HG03045 (cell line): ENCODE results near the gene RABGGTB.
A peak's percentile ranks its signal among the peaks of the same experiment; 100 is the strongest.
"Not testable (repeated sequence)": the region's sequence is repeated elsewhere in the genome, so short reads cannot be mapped to it uniquely, and the experiment has no call there.

Source experiments
- ATAC-seq: cut with Tn5 transposase; IDR thresholded peaks from one replicate; pipeline ENCODE4 v1.9.1; 2021; ENCODE audit warnings: mild to moderate bottlenecking, moderate library complexity; ENCODE audit not compliant: unreplicated experiment

RABGGTB gene

DNA sequence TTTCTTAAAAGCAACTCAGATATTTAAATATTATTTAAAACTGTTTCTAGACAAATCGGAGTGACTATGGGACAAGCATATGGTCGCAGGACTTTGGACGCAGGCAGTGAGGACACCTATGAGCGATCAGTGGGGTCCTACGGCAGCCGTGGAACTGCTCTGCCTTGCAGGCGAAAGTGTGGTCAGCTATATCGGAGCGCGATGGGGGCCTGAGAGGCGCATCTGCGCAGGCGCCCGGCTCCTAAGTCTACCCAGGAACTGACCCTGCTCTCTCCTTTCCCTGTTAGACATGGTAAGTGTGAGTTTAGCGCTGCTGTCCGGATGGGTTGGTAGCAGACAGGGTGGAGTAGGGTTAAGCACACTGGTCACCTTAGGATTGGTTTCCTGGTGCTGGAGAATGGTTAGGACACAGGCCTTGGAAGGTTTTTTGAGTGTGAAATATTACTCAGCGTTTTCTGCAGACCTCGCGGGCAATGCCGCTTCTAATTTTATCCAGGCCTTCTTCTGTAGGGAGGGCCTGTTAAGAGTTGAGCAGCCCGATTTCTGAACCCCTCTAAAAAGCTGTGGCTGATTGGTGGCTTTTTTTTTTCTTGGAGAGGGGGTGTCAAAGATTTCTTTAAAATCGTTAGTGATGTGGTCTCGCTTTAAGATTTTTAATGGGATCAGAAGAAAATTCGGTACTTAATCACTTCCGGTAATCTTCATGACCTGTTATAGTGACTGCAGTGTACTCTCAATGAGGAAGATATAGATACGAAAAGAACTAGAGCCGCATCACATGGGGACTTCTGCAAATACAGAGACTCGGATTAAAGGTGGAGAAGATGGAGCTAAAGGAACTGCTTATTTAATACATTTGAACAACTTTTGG lies at the start of gene RABGGTB:
RABGGTB (plus strand) TSS at position 274 of the 871 bp plus-strand sequence; CDS start at position 290, 16 bp downstream.
- peak; percentile 76 for ATAC-seq

DNA sequence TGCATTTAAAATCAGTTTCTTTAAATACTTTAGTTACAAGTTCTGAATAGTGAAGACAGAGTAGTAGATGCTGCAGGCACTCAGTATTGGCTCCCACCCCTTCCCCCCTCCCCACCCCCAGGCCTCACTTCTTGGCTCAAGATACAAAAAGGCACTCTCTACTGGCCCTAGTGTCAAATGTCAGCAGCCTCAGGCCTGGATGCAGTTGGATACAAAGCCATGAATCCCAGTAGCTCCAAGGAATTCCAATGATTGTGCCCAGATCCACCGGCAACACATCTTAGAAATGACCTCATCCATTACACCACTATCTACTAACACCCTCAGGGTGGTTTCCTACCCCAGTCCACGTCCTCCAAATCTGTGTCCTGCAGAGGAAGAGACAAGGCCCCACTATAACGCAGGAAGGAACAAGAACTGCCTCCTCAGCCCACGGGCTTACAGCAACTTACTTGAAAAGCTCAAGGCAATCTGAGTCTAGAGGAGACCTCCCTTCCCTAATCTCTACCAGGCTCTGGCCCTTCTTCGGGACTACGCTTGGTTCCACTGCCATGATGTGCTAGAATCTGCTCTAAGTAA lies 43.9 kb upstream of the RABGGTB start:
- no peak for ATAC-seq

GRCh38 chr1:75745276-75745675 lies 40.8 kb upstream of the RABGGTB start:
- ATAC-seq = peak; percentile 78

DNA sequence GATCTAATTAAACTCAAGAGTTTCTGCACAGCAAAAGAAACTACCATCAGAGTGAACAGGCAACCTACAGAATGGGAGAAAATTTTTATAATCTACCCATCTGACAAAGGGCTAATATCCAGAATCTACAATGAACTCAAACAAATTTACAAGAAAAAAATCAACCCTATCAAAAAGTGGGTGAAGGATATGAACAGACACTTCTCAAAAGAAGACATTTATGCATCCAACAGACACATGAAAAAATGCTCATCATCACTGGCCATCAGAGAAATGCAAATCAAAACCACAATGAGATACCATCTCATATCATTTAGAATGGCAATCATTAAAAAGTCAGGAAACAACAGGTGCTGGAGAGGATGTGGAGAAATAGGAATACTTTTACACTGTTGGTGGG lies 28.8 kb upstream of the RABGGTB start:
- ATAC-seq = not testable (repeated sequence)

DNA sequence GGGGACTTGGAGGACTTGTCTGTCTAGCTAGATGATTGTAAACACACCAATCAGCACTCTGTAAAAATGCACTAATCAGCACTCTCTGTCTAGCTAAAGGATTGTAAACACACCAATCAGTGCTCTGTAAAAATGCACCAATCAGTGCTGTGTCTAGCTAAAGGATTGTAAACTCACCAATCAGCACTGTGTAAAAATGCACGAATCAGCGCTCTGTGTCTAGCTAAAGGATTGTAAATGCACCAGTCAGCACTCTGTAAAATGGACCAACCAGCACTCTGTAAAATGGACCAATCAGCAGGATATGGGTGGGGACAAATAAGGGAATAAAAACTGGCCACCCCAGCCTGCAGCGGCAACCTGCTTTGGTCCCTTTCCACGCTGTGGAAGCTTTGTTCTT lies 27.5 kb upstream of the RABGGTB start:
- not testable (repeated sequence) for ATAC-seq

DNA sequence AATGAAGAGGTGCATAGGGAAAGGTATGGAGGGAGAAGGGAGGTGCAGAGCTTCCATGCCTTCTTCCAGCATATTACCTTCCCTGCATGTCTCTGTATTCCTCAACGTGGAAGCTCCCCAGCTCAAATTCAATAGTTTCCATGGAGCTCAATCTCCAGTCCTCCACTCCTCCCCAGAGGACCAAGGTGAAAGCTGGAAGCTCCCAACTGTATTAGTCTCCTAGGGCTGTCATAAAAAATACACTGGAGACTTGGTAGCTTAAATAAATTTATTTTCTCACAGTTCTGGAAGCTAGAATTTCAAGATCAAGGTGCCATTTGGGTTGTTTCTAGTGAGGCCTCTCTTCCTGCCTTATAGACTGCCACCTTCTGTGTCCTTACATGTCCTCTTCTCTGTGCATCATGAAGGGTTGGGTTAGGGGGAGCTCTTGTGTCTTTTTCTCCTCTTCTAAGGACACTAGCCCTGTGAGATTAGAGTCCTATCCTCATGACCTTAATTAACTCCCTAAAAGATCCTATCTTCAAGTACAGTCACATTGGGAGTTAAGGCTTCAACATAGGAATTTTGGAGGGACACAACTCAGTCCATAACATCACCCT lies 21.9 kb upstream of the RABGGTB start:
- ATAC-seq = no peak

DNA sequence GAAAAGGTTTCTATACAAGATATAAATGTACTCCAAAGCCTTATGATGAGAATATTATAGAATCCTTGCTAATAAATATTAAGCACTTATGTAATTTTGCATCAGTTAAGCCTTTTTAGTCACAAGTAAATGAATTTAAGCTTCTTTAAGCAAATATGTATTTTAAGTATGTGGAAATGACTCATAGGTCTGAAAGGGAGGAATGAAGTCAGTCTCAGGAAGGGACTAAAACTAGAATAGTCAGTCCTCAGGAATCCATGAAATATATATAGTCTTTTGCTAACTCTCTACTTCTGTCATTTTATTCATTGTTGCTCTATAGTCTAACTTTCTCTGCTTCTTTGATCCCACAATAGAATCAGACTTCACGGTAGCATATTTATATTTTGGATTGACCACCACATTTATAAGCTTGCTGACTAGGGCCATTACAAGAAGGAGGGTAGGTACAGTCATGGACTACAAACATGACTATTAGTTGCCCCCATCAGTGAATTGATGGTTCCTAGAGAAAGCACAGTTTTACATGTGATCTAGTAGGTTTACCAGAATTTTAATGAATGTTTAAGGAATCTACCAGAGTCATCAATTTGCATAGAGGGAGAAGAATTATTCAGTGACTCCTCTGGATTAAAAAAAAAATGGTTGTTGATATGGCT lies 20.2 kb upstream of the RABGGTB start:
- no peak for ATAC-seq

DNA sequence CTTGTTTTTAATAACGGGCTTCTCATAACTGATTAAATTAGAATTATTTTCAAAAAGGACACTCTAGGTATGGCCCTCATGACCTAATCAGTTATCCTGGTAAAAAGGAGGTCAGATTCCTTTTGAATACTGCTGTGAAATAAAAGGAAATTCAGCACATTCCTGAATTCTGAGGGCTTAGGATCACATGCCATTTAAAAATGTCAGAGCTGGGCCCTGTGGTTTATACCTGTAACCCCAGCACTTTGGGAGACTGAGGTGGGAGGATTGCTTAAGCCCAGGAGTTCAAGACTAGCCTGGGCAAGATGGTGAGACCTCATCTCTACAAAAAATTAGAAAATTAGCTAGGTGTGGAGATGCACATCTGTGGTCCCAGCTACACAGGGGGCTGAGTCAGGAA lies 18.0 kb upstream of the RABGGTB start:
- no peak for ATAC-seq

- no peak for ATAC-seq
These were observed 15.3 kb upstream of the RABGGTB start for GRCh38 chr1:75770761-75771160.

DNA sequence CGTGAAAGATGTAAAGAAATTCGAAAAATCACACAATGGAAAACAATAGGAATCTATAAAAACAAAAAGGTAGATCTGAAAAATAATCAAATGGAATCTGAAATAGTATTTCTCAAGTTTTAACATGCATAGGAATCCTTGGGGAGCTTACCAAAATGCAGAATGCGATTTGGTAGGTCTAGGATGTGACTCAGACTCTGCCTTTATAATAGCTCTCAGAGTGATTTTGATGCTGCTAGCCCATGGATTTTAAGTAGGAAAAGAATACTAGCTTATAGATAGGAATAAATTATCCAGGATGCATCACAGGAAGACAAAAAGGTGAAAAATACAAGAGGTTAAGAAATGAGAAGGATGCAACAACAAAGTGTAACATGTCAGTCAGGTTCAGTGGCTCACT lies 14.1 kb upstream of the RABGGTB start:
- no peak for ATAC-seq

DNA sequence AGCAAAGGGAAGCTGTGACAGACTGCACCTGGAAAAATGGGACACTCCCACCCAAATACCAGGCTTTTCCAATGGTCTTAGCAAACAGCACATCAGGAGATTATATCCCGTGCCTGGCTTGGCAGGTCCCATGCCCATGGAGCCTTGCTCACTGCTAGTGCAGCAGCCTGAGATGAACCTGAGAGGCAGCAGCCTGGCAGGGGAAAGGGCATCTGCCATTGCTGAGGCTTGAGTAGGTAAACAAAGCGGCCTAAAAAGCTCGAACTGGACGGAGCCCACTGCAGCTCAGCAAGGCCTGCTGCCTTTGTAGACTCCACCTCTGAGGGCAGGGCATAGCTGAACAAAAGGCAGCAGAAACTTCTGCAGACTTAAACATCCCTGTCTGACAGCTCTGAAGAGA lies 8.2 kb upstream of the RABGGTB start:
- not testable (repeated sequence) for ATAC-seq

DNA sequence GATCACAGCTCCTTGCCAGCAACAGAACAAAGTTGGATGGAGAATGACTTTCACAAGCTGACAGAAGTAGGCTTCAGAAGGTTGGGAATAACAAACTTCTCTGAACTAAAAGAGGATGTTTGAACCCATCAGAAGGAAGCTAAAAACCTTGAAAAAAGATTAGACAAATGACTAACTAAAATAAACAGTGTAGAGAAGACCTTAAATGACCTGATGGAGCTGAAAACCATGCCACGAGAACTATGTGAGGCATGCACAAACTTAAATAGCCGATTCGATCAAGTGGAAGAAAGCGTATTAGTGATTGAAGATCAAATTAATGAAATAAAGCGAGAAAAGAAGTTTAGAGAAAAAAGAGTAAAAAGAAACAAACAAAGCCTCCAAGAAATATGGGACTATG lies 7.4 kb upstream of the RABGGTB start:
- ATAC-seq = not testable (repeated sequence)

- ATAC-seq = not testable (repeated sequence)
These were observed 5.9 kb upstream of the RABGGTB start for GRCh38 chr1:75780183-75780582.

DNA sequence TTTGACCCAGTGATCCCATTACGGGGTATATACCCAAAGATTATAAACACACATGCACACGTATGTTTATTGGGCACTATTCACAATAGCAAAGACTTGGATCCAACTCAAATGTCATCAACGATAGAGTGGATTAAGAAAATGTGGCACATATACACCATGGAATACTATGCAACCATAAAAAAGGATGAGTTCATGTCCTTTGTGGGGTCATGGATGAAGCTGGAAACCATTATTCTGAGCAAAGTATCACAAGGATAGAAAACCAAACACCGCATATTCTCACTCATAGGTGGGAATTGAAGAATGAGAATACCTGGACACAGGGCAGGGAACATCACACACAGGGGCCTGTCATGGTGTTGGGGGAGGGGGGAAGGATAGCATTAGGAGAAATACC lies 2.1 kb upstream of the RABGGTB start:
- ATAC-seq = not testable (repeated sequence)

DNA sequence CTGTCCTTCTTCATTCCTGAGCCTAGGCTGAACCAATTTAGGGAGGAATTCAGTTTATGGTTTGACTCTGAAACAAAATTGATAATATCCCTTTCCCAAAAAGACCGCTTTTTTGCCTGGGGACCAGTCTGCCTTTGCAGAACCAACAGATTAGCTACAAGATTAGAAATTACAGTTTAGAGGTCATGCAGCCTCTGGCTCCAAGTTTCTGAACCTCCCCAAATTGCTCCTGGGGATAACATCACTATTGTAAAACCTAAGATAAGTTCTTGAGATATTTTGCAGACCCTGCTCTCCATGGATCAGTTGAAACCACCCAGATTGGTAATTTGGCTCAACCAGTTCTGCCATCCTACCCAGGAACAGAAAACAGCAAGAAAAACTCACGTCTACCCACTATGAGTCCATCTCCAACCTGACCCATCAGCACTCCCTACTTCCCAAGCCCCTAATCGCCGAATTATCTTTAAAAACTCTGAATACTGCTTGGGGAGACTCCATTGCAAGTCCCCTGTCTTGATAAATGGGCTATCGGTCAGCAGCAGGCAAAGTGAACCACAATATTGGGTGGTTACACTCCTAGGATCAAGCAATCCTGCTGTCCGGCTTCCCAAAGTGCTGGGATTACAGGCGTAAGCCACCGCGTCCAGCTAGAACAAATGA lies 605 bp upstream of the RABGGTB start:
- ATAC-seq = peak; percentile 14

DNA sequence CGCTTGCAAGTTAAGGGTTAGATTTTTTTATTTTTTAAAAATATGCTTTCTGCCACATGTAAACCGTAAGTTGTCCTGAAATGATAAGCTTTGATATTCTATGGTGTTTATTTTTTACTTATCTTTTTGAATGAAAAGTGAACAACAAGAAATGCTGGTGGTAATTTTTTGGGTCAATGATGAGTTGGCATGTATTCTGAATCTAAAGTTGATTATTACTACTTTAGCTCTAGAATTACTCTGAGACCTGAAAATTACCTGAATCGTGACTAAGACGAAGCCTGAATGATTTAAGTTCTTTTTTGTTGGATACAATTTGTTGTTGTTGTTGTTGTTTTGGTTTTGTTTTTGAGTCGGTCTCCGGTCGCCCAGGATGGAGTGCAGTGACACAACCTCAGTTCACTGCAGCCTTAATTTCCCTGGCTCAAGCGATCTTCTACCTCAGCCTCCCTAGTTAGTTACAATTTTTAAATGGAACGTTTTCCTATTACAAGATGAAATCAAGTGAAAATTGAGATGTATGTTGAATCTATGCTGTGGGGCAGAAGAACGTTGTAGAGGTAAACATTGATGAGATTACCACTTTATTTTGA lies 941 bp downstream of the RABGGTB start:
- ATAC-seq = no peak

GRCh38 chr1:75787524-75787923 lies 1.5 kb downstream of the RABGGTB start:
- no peak for ATAC-seq

DNA sequence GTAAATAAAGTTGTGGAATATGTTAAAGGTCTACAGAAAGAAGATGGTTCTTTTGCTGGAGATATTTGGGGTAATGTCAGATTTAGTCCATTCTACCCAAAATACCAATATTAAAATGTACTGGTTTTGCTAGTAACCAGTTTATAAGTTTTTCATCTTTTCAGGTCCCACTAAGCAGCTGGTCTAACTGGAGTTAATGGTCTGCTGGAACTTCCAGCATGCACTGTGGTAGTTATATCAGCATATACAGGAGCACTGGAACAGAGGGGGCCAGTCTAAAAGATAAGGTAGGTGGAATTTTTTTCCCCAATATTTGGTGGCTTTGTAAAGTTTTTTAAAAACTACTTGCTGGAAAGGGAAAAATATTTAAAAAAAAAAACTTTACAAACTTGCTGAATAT lies 3.9 kb downstream of the RABGGTB start:
- no peak for ATAC-seq

- ATAC-seq = no peak
These were observed 5.0 kb downstream of the RABGGTB start for GRCh38 chr1:75791022-75791421.

GRCh38 chr1:75792091-75792490 lies 6.0 kb downstream of the RABGGTB start:
- ATAC-seq = no peak

DNA sequence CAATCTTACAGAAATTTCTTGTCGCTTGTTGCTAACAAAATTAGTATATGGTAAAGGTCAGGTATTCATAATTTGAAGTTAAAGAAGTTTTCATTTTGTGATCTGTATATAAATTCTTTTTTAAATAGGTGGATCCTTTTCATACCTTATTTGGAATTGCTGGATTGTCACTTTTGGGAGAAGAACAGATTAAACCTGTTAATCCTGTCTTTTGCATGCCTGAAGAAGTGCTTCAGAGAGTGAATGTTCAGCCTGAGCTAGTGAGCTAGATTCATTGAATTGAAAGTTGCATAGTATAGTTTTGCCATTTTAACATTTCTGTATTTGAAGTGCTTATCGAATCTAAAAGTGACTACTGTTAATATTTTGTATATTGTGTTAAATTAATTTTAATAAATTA lies 8.3 kb downstream of the RABGGTB start:
- ATAC-seq = no peak
